HepG2 (cell line): Measurements from ENCODE around the gene TTC32. TPM values are rescaled to one million over a fixed set of nuclear protein-coding genes. Genes with fewer than 3 reads are reported as not detected.
A peak's percentile ranks its signal among the peaks of the same experiment; 100 is the strongest.

Source experiments
- BCL3 ChIP-seq: sonication (generic); formaldehyde crosslinking; IDR thresholded peaks from 2 replicates; pipeline ENCODE4 v1.5.1; 2020; ENCODE audit warnings: mild to moderate bottlenecking, missing genetic modification reagents, moderate library complexity
- FOXA3 ChIP-seq: IDR thresholded peaks from 2 replicates; pipeline ENCODE4 v1.6.1; 2016; ENCODE audit warnings: missing genetic modification reagents, missing compliant biosample characterization
- PRDM10 ChIP-seq: sonication (generic); formaldehyde crosslinking; IDR thresholded peaks from 2 replicates; pipeline ENCODE4 v1.4.0; 2020; ENCODE audit warnings: low read depth, missing genetic modification reagents
- polyA plus RNA-seq, 8 experiments: library from polyadenylated mRNA; depleted of rRNA in 3 of 8; stranded (reverse) in 7 of 8; unstranded in 1 of 8; fragments of >200 nt; fragmentation: Illumina TruSeq in 4 of 8; extraction: Trizol in 4 of 8; gene quantifications; 2 replicates each; pipeline versions ENCODE4 v1.2.1 to v1.2.3, GENCODE V29; 2011 to 2016; ENCODE audit warnings: low read depth in 4 of 8, missing spikeins in 1 of 8, mixed read lengths in 1 of 8; ENCODE audit not compliant: insufficient read depth in 1 of 8
- total RNA-seq, 5 experiments: library from RNA; depleted of rRNA; stranded (reverse); fragments of >200 nt; fragmentation: Illumina TruSeq; extraction: Trizol; gene quantifications; 2 replicates each; pipeline ENCODE4 v1.2.3, GENCODE V29; 2016; ENCODE audit warnings: low read depth in 1 of 5
- TF ChIP-seq, protein P1 (sequence below), 2 experiments: sonication (generic) in 1 of 2; formaldehyde crosslinking in 1 of 2; IDR thresholded peaks; 2 replicates each; pipeline versions ENCODE4 v1.4.0 to v1.6.1; 2016 to 2020; ENCODE audit warnings: borderline replicate concordance in 1 of 2, low read depth in 1 of 2, mild to moderate bottlenecking in 1 of 2, missing genetic modification reagents in 1 of 2

TTC32 gene
- total and polyA plus RNA-seq, 2 of the 13 experiments (the other 11 are each of a cell fraction or from before 2014, with no cell fraction given), result 21.6 to 38.3 TPM

- TF ChIP-seq, protein P1, sequence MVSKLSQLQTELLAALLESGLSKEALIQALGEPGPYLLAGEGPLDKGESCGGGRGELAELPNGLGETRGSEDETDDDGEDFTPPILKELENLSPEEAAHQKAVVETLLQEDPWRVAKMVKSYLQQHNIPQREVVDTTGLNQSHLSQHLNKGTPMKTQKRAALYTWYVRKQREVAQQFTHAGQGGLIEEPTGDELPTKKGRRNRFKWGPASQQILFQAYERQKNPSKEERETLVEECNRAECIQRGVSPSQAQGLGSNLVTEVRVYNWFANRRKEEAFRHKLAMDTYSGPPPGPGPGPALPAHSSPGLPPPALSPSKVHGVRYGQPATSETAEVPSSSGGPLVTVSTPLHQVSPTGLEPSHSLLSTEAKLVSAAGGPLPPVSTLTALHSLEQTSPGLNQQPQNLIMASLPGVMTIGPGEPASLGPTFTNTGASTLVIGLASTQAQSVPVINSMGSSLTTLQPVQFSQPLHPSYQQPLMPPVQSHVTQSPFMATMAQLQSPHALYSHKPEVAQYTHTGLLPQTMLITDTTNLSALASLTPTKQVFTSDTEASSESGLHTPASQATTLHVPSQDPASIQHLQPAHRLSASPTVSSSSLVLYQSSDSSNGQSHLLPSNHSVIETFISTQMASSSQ (IDR thresholded peaks at IDR 0.05; ENCODE audit: low read depth), result 0 out of 2 replicates have a peak, but pooled peaks have one; percentile 46
- TF ChIP-seq, protein P1 (CRISPR knock-in tag; IDR thresholded peaks at IDR 0.05; ENCODE audit: borderline replicate concordance), result peak; percentile 74; the same call in 1 of the 2 replicates
- TF ChIP-seq BCL3 (CRISPR knock-in tag), result peak; percentile 96; the same call in 1 of the 2 replicates
- TF ChIP-seq FOXA3 (CRISPR knock-in tag), result peak; percentile 76; the same call in 1 of the 2 replicates
- TF ChIP-seq PRDM10, result peak; percentile 85
Observed at GRCh38 chr2:19901442-19902215, at the start of gene TTC32 (continued).
